Fibroblast of villous mesenchyme (primary cell): ENCODE measurements around the gene ADD2. TPM values are rescaled to one million over a fixed set of nuclear protein-coding genes. Genes with fewer than 3 reads are reported as not detected.

Source experiments
- DNase-seq: peaks from one replicate; pipeline ENCODE4 v3.0.0-alpha.2; 2010; ENCODE audit warnings: low read depth
- H3K4me3 ChIP-seq: 2 replicates; pipeline ENCODE4 v1.5.1; 2011; ENCODE audit warnings: low read depth, mild to moderate bottlenecking, low read length
- CTCF ChIP-seq: IDR thresholded peaks from 2 replicates; pipeline ENCODE4 v1.5.1; 2012; ENCODE audit warnings: low read depth, mild to moderate bottlenecking, low read length; ENCODE audit not compliant: insufficient read depth
- total RNA-seq: library from RNA; depleted of rRNA; stranded (reverse); fragments of >200 nt; gene quantifications from 2 replicates; pipeline ENCODE4 v1.2.3, GENCODE V29; 2012

Gene ADD2
- total RNA-seq, 1 donor = not detected

- TF ChIP-seq CTCF = no peak
- no peak overlapping the region for H3K4me3 ChIP-seq
- DNase-seq = no peak
Observed at GRCh38 chr2:70796262-70796661, 28.3 kb upstream of the ADD2 start.

GRCh38 chr2:70795164-70795995, 27.4 kb upstream of the ADD2 start:
- no peak for TF ChIP-seq CTCF
- H3K4me3 ChIP-seq = no peak overlapping the region
- DNase-seq = no peak

DNA sequence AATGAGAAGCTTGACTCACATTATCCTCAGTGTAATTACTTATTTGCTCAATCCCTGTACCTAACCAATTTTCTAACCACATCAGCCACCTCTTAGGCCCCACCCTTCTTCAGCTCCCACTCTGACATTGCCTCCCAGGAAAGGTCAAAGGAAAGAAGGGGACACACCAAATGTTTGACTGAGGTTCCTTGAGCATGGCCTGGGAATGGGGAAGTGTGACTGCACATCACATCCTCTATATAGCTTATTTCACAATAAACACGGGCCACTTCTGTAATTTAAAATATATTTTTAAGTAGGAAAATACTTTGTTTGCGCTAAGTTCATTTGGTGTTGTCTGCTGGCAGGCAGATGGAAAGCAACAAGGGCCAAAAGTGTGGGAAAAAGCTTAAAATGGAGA, 25.4 kb upstream of the ADD2 start:
- no peak for TF ChIP-seq CTCF
- no peak overlapping the region for H3K4me3 ChIP-seq
- DNase-seq = no peak

- H3K4me3 ChIP-seq = no peak within 1 kb of the TSS
- no peak for TF ChIP-seq CTCF
- DNase-seq = no peak
Observed at GRCh38 chr2:70790136-70790828, 22.3 kb upstream of the ADD2 start, which contains the start of gene FIGLA. TSS of gene FIGLA (minus strand) at chr2:70790643. CDS start at chr2:70790638, 5 bp downstream.

- no peak overlapping the region for H3K4me3 ChIP-seq
- DNase-seq = peak; percentile 42
- peak; percentile 61 for TF ChIP-seq CTCF
Observed at GRCh38 chr2:70789304-70790135, 21.5 kb upstream of the ADD2 start.

DNA sequence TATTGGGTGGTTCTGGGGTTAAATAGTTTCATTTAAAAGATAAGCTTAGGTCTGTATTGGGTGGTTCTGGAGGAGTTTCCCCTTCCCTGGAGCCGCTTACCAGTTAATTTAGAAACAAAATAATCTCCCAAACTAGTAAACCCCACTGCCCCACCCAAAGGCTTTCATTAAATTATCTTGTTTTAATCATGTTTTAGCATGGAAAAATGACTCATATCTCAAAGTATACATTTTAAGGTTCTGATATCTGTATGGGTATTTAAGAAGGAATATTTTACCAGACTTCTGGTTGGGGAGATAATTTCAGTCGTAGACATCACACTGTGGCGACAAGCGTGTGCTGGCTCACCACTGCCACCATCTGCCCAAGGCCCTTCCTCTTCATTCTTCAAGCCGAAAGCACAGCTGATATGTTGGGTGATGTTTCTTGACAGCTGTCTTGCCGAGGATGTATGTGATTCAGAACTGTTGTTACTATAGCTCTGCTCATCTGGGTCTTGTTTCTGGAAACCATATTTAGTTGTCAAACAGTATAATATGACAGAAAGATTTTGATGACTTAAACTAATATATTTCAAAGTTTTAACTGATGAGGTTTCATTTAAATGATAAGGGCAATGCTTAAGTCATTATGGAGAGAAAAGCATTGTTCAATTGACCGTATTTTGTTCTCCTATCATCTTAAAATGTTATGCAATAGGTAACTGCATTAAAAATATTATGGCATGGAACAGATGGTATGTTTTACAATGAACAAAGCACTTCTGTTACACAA, 17.3 kb upstream of the ADD2 start:
- no peak overlapping the region for H3K4me3 ChIP-seq
- peak; percentile 4 for DNase-seq
- TF ChIP-seq CTCF = peak; percentile 37
